OCI-LY3 (cell line): ENCODE measurements around the gene TIPARP.

ENCODE experiments used
- EZH2phosphoT487 ChIP-seq: fragments of 200-600 bp; shearing (Covaris generic); IDR thresholded peaks from 2 replicates; pipeline ENCODE4 v1.6.1; 2018; ENCODE audit warnings: antibody characterized with exemption, mixed run types, low read depth
- TF ChIP-seq, protein P1 (sequence below): fragments of 200-600, 300-600 bp; sonication (generic); IDR thresholded peaks from 2 replicates; pipeline ENCODE4 v1.5.1; 2014; ENCODE audit warnings: antibody characterized with exemption, low read length, low read depth

DNA sequence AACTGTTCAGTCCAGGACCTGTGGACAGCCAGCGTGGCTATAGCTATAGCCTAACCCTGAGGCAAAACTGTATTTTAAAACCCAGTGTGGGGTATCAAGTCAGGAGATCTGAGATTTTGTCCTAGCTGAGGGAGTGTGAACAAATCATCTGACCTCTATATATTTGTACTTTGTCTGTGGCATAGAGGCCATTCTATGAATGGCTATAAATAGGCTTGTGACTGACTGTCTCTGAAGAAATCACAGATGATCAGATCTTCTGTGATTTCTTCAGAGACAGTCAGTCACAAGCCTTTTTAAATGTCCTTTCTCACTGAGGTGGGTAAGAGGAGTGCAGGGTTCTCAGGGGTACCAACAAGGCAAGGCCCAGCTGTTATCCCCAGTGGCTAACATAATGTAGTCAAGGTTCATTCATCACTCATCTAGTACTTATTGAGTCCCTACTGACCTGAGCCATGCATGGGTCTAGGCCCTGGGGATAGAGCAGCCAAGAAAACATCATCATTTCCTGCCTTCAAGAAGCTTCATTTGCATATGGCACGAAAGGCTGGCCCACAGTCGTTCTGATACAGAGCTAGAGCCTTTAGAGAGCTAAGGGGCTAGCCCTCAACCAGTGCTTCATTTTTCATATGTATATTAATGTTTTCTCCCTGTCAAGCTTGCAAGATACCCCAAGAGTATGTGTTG is 53.3 kb downstream of the TIPARP start:
- TF ChIP-seq, protein P1, sequence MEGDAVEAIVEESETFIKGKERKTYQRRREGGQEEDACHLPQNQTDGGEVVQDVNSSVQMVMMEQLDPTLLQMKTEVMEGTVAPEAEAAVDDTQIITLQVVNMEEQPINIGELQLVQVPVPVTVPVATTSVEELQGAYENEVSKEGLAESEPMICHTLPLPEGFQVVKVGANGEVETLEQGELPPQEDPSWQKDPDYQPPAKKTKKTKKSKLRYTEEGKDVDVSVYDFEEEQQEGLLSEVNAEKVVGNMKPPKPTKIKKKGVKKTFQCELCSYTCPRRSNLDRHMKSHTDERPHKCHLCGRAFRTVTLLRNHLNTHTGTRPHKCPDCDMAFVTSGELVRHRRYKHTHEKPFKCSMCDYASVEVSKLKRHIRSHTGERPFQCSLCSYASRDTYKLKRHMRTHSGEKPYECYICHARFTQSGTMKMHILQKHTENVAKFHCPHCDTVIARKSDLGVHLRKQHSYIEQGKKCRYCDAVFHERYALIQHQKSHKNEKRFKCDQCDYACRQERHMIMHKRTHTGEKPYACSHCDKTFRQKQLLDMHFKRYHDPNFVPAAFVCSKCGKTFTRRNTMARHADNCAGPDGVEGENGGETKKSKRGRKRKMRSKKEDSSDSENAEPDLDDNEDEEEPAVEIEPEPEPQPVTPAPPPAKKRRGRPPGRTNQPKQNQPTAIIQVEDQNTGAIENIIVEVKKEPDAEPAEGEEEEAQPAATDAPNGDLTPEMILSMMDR: no peak
- no peak for TF ChIP-seq EZH2phosphoT487
